ENCODE results near the gene F2R. TPM values are rescaled to one million over a fixed set of nuclear protein-coding genes. Genes with fewer than 3 reads are reported as not detected.

F2R gene
- total RNA-seq, 2 experiments from 2014 or later = 22.2 to 23.7 TPM

DNA sequence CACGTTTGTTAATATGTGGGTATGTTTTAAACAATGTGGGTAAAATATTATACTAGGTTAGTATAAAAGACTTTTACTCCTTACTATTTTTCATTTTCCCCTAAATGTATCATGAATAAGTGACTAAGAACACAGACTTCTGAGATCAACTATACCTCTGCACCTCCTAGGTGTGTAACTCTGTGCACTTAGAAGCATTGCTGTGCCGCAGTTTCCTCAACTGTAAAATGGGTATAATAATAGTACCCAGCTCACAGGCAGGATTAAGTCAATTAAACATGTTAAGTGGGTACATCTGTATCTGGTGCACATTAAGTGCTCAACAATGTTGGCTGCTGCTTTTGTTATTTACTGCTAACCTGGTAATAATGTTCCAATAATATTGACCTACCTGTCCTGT lies 21.6 kb upstream of the F2R start:
- DNase-seq = no peak
- H3K27me3 Mint-ChIP-seq = no peaks in the 10 kb centered on the region
- POLR2A ChIA-PET = no interaction called here
- H3K27ac Mint-ChIP-seq = no peak overlapping the region
- ATAC-seq (ENCODE audit: low read depth) = no peak
- no peak overlapping the region for H3K4me3 Mint-ChIP-seq
- no peaks in the 10 kb centered on the region for H3K9me3 Mint-ChIP-seq
- H3K36me3 Mint-ChIP-seq = peaks cover 34% of the 10 kb centered on the region
- peaks cover 7% of the 10 kb centered on the region for H3K4me1 Mint-ChIP-seq

DNA sequence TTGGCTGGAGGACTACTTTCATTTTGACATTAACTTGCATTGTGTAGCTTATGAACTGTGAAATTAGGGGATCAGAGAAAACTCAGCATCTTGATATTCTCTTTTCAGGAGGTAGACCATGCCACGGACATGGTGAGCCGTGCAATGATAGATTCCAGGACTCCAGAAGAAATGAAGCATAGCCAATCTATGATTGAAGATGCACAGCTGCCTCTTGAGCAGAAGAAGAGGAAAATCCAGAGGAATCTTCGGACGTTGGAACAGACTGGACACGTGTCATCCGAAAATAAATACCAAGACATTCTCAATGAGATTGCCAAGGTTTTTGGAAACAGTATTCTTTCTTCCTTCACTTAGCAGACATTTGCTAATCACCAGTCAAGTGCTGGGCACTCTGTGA lies 20.6 kb upstream of the F2R start:
- Mint-ChIP-seq H3K4me1 (peaks cover 7% of the 10 kb centered on the region), H3K27me3 (no peaks in the 10 kb centered on the region), H3K9me3 (no peaks in the 10 kb centered on the region), H3K36me3 (peaks cover 25% of the 10 kb centered on the region), H3K27ac (no peak overlapping the region), H3K4me3 (no peak overlapping the region)
- POLR2A ChIA-PET = no interaction called here
- DNase-seq (no peak), ATAC-seq (ENCODE audit: low read depth) (no peak)

DNA sequence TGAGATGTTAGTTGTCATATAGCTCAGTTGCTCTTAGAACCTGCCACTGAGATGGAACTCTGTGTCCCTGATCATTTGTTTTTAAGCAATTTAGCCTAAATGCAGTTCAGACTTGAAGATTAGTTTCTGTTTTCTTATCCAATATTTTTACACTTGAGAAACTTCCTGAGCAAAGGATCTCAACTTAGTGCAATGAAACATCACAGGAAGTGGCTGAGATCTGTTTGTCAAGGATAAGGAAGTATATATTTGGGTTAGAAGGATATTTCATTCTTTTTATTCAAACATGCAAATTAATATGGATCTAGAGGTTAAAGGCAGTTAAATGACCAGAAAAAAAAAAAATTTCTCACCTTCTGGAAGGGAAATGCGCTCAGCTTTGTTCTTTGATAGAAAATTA lies 19.7 kb upstream of the F2R start:
- Mint-ChIP-seq H3K9me3 (no peaks in the 10 kb centered on the region), H3K36me3 (peaks cover 29% of the 10 kb centered on the region), H3K4me1 (peaks cover 7% of the 10 kb centered on the region), H3K27me3 (no peaks in the 10 kb centered on the region), H3K4me3 (no peak overlapping the region), H3K27ac (no peak overlapping the region)
- POLR2A ChIA-PET = no interaction called here
- no peak for DNase-seq
- ATAC-seq (ENCODE audit: low read depth) = no peak

- H3K27me3 Mint-ChIP-seq = no peaks in the 10 kb centered on the region
- POLR2A ChIA-PET = no interaction called here
- peaks cover 41% of the 10 kb centered on the region for H3K36me3 Mint-ChIP-seq
- H3K27ac Mint-ChIP-seq = no peak overlapping the region
- H3K4me3 Mint-ChIP-seq = no peak overlapping the region
- no peaks in the 10 kb centered on the region for H3K9me3 Mint-ChIP-seq
- ATAC-seq (ENCODE audit: low read depth) (no peak), DNase-seq (no peak)
- H3K4me1 Mint-ChIP-seq = no peaks in the 10 kb centered on the region
Observed at GRCh38 chr5:76697670-76698069, 18.3 kb upstream of the F2R start.

- no peak overlapping the region for H3K4me3 Mint-ChIP-seq
- H3K36me3 Mint-ChIP-seq = peaks cover 35% of the 10 kb centered on the region
- DNase-seq = no peak
- no peak overlapping the region for H3K27ac Mint-ChIP-seq
- no peak for ATAC-seq (ENCODE audit: low read depth)
- no peaks in the 10 kb centered on the region for H3K27me3 Mint-ChIP-seq
- H3K4me1 Mint-ChIP-seq = no peaks in the 10 kb centered on the region
- no peaks in the 10 kb centered on the region for H3K9me3 Mint-ChIP-seq
- POLR2A ChIA-PET = no interaction called here
Observed at GRCh38 chr5:76700571-76700970, 15.4 kb upstream of the F2R start.

DNA sequence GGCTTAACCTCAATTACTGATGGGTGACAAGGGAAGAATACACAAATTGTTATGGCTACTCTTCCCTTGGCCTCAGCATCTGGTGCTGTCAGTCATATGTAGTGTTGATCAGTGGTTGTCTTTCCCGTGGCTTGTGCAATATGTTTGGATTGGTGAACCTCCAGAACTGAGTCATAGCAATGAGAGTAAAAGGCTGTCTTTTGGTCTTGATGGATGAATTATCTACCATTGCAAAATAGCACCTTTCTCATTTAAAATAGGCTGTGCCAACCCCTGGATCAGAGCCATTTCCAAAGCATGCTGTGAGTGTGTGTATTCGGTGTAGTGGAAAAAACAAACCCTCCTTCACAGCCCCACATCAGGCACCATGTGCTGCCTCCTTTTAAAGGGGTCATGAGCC lies 14.6 kb upstream of the F2R start:
- Mint-ChIP-seq H3K4me1 (no peaks in the 10 kb centered on the region), H3K4me3 (no peak overlapping the region), H3K9me3 (no peaks in the 10 kb centered on the region), H3K27ac (no peak overlapping the region), H3K27me3 (no peaks in the 10 kb centered on the region), H3K36me3 (peaks cover 29% of the 10 kb centered on the region)
- DNase-seq (no peak), ATAC-seq (ENCODE audit: low read depth) (no peak)
- POLR2A ChIA-PET = no interaction called here

GRCh38 chr5:76703707-76704106 lies 12.2 kb upstream of the F2R start:
- H3K4me1 Mint-ChIP-seq = no peaks in the 10 kb centered on the region
- H3K27ac Mint-ChIP-seq = no peak overlapping the region
- no peaks in the 10 kb centered on the region for H3K9me3 Mint-ChIP-seq
- DNase-seq (no peak), ATAC-seq (ENCODE audit: low read depth) (no peak)
- H3K27me3 Mint-ChIP-seq = no peaks in the 10 kb centered on the region
- H3K36me3 Mint-ChIP-seq = peaks cover 22% of the 10 kb centered on the region
- POLR2A ChIA-PET = no interaction called here
- no peak overlapping the region for H3K4me3 Mint-ChIP-seq

DNA sequence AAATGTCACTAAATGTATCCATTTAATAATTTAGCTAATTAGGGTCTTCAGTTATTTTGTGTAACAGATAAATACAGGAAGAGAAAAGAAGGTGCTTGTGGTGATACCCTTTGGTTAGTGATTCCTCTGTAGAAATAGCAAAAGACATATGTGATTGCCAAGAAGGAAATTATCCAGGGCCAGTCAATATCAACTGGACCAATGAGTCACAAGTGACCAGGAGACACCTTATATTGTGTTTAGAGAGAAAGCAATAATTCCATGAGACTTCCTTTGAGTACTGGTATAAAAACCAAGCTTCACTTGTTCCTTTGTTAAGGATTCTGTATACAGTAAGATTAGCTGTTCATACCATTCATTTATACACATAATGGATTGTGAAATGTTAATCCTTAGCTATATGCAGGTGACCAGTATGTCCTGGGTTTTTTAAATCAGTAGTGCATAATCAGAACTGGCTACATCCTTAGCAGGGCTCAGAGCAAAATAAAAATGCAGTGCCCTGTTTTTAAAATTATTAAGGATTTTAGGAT lies 11.7 kb upstream of the F2R start:
- Mint-ChIP-seq H3K4me1 (no peaks in the 10 kb centered on the region), H3K4me3 (no peak overlapping the region), H3K9me3 (no peaks in the 10 kb centered on the region), H3K36me3 (peaks cover 22% of the 10 kb centered on the region), H3K27ac (no peak overlapping the region), H3K27me3 (no peaks in the 10 kb centered on the region)
- POLR2A ChIA-PET = no interaction called here
- DNase-seq (no peak), ATAC-seq (ENCODE audit: low read depth) (no peak)

GRCh38 chr5:76705574-76705973 lies 10.4 kb upstream of the F2R start:
- Mint-ChIP-seq H3K27ac (no peak overlapping the region), H3K4me3 (no peak overlapping the region), H3K4me1 (no peaks in the 10 kb centered on the region), H3K27me3 (no peaks in the 10 kb centered on the region), H3K9me3 (no peaks in the 10 kb centered on the region), H3K36me3 (peaks cover 21% of the 10 kb centered on the region)
- POLR2A ChIA-PET = interaction anchor here (1.4 kb wide), 1 partner anchor 10 kb away, joined by 3 read pairs; no protein-coding TSS in a partner anchor
- ATAC-seq (ENCODE audit: low read depth) (no peak), DNase-seq (no peak)

DNA sequence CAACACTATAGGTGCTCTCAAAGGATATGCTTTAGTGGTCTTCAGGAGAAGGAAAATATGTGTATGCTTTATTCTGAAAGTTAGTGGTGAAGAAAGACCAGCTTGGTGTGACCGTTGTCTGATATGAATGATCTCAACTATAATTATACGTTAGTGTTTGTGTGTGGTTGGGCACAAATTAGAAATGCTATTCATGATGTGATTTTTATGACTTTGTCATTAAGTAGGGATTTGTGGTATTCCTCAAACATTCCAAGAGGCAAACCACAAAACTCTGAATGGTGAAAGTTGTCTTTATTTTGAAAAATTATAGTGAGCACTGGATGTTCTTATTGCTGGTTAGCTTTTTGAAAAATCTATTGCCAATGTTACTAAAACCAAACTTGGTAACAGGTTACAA lies 6.2 kb upstream of the F2R start:
- POLR2A ChIA-PET = no interaction called here
- no peaks in the 10 kb centered on the region for H3K9me3 Mint-ChIP-seq
- no peak for DNase-seq
- no peak for ATAC-seq (ENCODE audit: low read depth)
- H3K4me1 Mint-ChIP-seq = peaks cover 12% of the 10 kb centered on the region
- no peak overlapping the region for H3K4me3 Mint-ChIP-seq
- peaks cover 5% of the 10 kb centered on the region for H3K27me3 Mint-ChIP-seq
- H3K36me3 Mint-ChIP-seq = peaks cover 3% of the 10 kb centered on the region
- no peak overlapping the region for H3K27ac Mint-ChIP-seq

DNA sequence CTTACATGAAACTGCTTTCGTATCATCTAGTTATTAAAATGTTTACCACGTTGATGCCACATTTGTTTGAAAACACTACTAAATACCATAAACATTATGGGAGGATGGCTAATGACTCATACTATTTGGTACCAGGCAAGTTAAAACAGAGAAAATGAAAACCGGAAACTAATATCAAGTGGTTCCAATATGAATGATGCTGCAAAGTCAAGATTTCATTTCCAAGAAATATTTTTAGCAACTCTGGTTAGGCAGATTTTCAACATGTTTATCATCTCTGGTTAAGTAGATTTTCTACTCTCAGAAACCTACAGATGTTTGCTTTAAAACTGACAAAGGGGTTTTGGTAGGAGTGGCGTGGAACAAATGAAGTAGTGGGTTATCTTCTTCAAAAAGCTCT lies 4.9 kb upstream of the F2R start:
- H3K36me3 Mint-ChIP-seq = peaks cover 3% of the 10 kb centered on the region
- peaks cover 5% of the 10 kb centered on the region for H3K27me3 Mint-ChIP-seq
- H3K4me3 Mint-ChIP-seq = no peak overlapping the region
- DNase-seq (no peak), ATAC-seq (ENCODE audit: low read depth) (no peak)
- no peak overlapping the region for H3K27ac Mint-ChIP-seq
- no peaks in the 10 kb centered on the region for H3K9me3 Mint-ChIP-seq
- peaks cover 14% of the 10 kb centered on the region for H3K4me1 Mint-ChIP-seq
- POLR2A ChIA-PET = no interaction called here

- ATAC-seq (ENCODE audit: low read depth) (peak; percentile 44), DNase-seq (peak; percentile 61)
- peaks cover 9% of the 10 kb centered on the region for H3K36me3 Mint-ChIP-seq
- no peaks in the 10 kb centered on the region for H3K9me3 Mint-ChIP-seq
- peak overlapping the region; percentile 34 for H3K27ac Mint-ChIP-seq
- POLR2A ChIA-PET = interaction anchor here (0.6 to 2.4 kb wide), 4 partner anchors 10 to 59 kb away, joined by 3 to 11 read pairs (median 4); no protein-coding TSS in a partner anchor
- peak overlapping the region; percentile 85 for H3K4me3 Mint-ChIP-seq
- peaks cover 25% of the 10 kb centered on the region for H3K4me1 Mint-ChIP-seq
- H3K27me3 Mint-ChIP-seq = peaks cover 25% of the 10 kb centered on the region
Observed at GRCh38 chr5:76714751-76715485, 1.0 kb upstream of the F2R start.

DNA sequence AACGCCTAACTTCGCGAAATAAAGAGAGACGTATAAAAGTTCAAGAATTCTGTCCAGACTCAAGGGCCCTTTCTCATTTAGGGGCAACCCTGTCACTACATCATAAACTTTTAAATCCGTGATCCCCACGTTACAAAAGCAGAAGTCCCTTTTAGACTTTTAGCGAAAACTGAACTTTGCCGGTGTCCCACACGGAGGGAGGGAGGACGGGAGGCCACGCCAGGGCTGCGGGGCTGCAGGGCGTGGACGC lies 515 bp upstream of the F2R start:
- peaks cover 9% of the 10 kb centered on the region for H3K36me3 Mint-ChIP-seq
- DNase-seq (no peak), ATAC-seq (ENCODE audit: low read depth) (no peak)
- H3K4me1 Mint-ChIP-seq = peaks cover 25% of the 10 kb centered on the region
- H3K27me3 Mint-ChIP-seq = peaks cover 25% of the 10 kb centered on the region
- POLR2A ChIA-PET = interaction anchor here (0.6 to 2.4 kb wide), 4 partner anchors 10 to 59 kb away, joined by 3 to 11 read pairs (median 4); no protein-coding TSS in a partner anchor
- peak overlapping the region; percentile 34 for H3K27ac Mint-ChIP-seq
- H3K4me3 Mint-ChIP-seq = peak overlapping the region; percentile 85
- no peaks in the 10 kb centered on the region for H3K9me3 Mint-ChIP-seq

DNA sequence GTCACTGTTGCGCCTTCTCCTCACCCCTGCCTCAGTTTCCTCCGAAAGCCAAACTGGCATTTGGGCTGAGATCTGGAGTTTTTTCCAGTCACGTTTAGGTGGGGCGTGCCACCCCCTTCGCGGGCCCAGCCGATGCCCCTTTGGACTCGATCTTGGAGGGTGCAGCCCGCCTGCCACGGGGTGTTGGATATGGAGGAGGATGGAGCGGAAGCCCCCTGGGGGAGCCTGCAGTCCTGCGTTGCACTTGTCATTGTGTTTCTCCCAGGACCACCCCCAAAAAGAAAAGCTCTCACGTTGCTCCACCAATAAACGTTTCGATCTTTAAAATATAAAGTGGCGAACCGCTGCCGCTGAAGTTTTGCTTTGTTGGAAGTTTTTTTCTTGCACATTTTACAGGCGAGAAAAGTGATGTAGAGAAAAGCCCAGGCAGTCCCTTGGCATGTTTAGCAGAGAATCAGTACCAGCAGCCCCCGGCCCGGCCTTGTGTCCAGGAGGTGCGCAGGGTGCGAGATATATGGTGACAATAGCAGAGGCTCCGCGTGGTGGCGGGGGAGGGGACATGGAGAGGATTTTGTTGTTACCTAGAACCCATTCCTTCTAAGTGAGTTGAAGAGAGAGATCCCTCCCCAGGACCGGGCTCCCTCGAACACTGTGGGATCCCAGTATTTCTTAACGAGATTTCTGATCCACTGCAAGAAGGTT lies 681 bp downstream of the F2R start:
- H3K27ac Mint-ChIP-seq = peak overlapping the region; percentile 78
- peaks cover 25% of the 10 kb centered on the region for H3K27me3 Mint-ChIP-seq
- ATAC-seq (ENCODE audit: low read depth) (no peak), DNase-seq (peak; percentile 43)
- H3K9me3 Mint-ChIP-seq = no peaks in the 10 kb centered on the region
- peaks cover 8% of the 10 kb centered on the region for H3K36me3 Mint-ChIP-seq
- POLR2A ChIA-PET = interaction anchor here (1.9 kb wide), 1 partner anchor 23 kb away, joined by 9 read pairs; no protein-coding TSS in a partner anchor
- peaks cover 26% of the 10 kb centered on the region for H3K4me1 Mint-ChIP-seq
- H3K4me3 Mint-ChIP-seq = peak overlapping the region; percentile 85

All from activated naive CD8-positive, alpha-beta T cell treated with anti-CD3 and anti-CD28 coated beads, Interleukin-2, amount 10 ng/mL, durations not matched to agents 7 days and 5 days (primary cell).